PC-3 (cell line): ENCODE data around the gene KRT8.
"Not testable (repeated sequence)": the region's sequence is repeated elsewhere in the genome, so short reads cannot be mapped to it uniquely, and the experiment has no call there.

ENCODE experiments used
- EZH2 ChIP-seq: fragments of 300-600 bp; sonication (generic); IDR thresholded peaks from one replicate; pipeline ENCODE4 v1.6.1; 2017; ENCODE audit warnings: antibody characterized with exemption, mild to moderate bottlenecking, low read length; ENCODE audit not compliant: unreplicated experiment
- EZH2phosphoT487 ChIP-seq: fragments of 300-600 bp; sonication (generic); IDR thresholded peaks from 2 replicates; pipeline ENCODE4 v1.6.1; 2018; ENCODE audit warnings: mild to moderate bottlenecking, antibody characterized with exemption, low read length, borderline replicate concordance
- TF ChIP-seq, protein P1 (sequence below): fragments of 300-600 bp; sonication (generic); conservative IDR thresholded peaks from 2 replicates; pipeline ENCODE4 v1.5.1; 2017; ENCODE audit warnings: antibody characterized with exemption, low read depth, mild to moderate bottlenecking, low read length

DNA sequence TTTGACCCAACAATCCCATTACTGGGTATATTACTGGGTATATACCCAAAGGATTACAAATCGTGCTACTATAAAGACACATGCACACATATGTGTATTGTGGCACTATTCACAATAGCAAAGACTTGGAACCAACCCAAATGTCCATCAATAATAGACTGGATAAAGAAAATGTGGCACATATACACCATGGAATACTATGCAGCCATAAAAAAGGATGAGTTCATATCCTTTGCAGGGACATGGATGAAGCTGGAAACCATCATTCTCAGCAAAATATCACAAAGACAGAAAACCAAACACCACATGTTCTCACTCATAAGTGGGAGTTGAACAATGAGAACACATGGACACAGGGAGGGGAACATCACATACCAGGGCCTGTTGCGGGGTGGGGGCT lies 48.8 kb downstream of the KRT8 start:
- TF ChIP-seq, protein P1, sequence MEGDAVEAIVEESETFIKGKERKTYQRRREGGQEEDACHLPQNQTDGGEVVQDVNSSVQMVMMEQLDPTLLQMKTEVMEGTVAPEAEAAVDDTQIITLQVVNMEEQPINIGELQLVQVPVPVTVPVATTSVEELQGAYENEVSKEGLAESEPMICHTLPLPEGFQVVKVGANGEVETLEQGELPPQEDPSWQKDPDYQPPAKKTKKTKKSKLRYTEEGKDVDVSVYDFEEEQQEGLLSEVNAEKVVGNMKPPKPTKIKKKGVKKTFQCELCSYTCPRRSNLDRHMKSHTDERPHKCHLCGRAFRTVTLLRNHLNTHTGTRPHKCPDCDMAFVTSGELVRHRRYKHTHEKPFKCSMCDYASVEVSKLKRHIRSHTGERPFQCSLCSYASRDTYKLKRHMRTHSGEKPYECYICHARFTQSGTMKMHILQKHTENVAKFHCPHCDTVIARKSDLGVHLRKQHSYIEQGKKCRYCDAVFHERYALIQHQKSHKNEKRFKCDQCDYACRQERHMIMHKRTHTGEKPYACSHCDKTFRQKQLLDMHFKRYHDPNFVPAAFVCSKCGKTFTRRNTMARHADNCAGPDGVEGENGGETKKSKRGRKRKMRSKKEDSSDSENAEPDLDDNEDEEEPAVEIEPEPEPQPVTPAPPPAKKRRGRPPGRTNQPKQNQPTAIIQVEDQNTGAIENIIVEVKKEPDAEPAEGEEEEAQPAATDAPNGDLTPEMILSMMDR = not testable (repeated sequence)
- not testable (repeated sequence) for TF ChIP-seq EZH2, EZH2phosphoT487
